Ishikawa (cell line): ENCODE measurements around the gene KAT8.
A peak's percentile ranks its signal among the peaks of the same experiment; 100 is the strongest.

ENCODE experiments used
- CEBPB ChIP-seq: IDR thresholded peaks from 2 replicates; pipeline ENCODE4 v1.6.1; 2012
- CREB1 ChIP-seq: IDR thresholded peaks from 2 replicates; pipeline ENCODE4 v1.6.1; 2012; ENCODE audit warnings: low read depth
- EGR1 ChIP-seq: IDR thresholded peaks from 2 replicates; pipeline ENCODE4 v1.6.1; 2012
- EP300 ChIP-seq: IDR thresholded peaks from 2 replicates; pipeline ENCODE4 v1.6.1; 2012; ENCODE audit warnings: borderline replicate concordance
- FOXM1 ChIP-seq: IDR thresholded peaks from 2 replicates; pipeline ENCODE4 v1.6.1; 2012; ENCODE audit warnings: low read depth, borderline replicate concordance
- MAX ChIP-seq: IDR thresholded peaks from 2 replicates; pipeline ENCODE4 v1.6.1; 2012
- NFIC ChIP-seq: IDR thresholded peaks from 2 replicates; pipeline ENCODE4 v1.6.1; 2012
- RAD21 ChIP-seq: IDR thresholded peaks from 2 replicates; pipeline ENCODE4 v1.6.1; 2012; ENCODE audit warnings: low read depth
- REST ChIP-seq: IDR thresholded peaks from 2 replicates; pipeline ENCODE4 v1.6.1; 2012; ENCODE audit warnings: low read depth, mild to moderate bottlenecking
- TAF1 ChIP-seq: IDR thresholded peaks from 2 replicates; pipeline ENCODE4 v1.6.1; 2012; ENCODE audit warnings: low read depth, mild to moderate bottlenecking
- TCF12 ChIP-seq: IDR thresholded peaks from 2 replicates; pipeline ENCODE4 v1.6.1; 2012; ENCODE audit warnings: low read depth
- TEAD4 ChIP-seq: IDR thresholded peaks from 2 replicates; pipeline ENCODE4 v1.6.1; 2012
- USF1 ChIP-seq: IDR thresholded peaks from 2 replicates; pipeline ENCODE4 v1.6.1; 2012
- YY1 ChIP-seq: IDR thresholded peaks from 2 replicates; pipeline ENCODE4 v1.6.1; 2012; ENCODE audit warnings: low read depth
- ZBTB7A ChIP-seq: IDR thresholded peaks from 2 replicates; pipeline ENCODE4 v1.6.1; 2012; ENCODE audit warnings: low read depth

Gene KAT8

GRCh38 chr16:31145398-31145990 lies 28.0 kb downstream of the KAT8 start:
- TF ChIP-seq CREB1 (no peak), TCF12 (no peak), NFIC (no peak), REST (no peak), USF1 (no peak), MAX (no peak), ZBTB7A (no peak), CEBPB (no peak), EGR1 (no peak), FOXM1 (no peak), TEAD4 (no peak), YY1 (no peak), TAF1 (no peak), EP300 (no peak), RAD21 (no peak)

GRCh38 chr16:31147574-31147973 lies 30.1 kb downstream of the KAT8 start:
- TF ChIP-seq REST = no peak
- no peak for TF ChIP-seq EP300
- TF ChIP-seq RAD21 = no peak
- no peak for TF ChIP-seq EGR1
- no peak for TF ChIP-seq MAX
- TF ChIP-seq ZBTB7A = no peak
- no peak for TF ChIP-seq CEBPB

- no peak for TF ChIP-seq EGR1
- peak; percentile 96 for TF ChIP-seq MAX
- peak; percentile 6; the same call in 1 of the 2 replicates for TF ChIP-seq USF1
- TF ChIP-seq YY1 = peak; percentile 36; the same call in 1 of the 2 replicates
- TF ChIP-seq NFIC = peak; percentile 21; the same call in 1 of the 2 replicates
- TF ChIP-seq RAD21 = no peak
- TF ChIP-seq TCF12 = peak; percentile 34; the same call in 1 of the 2 replicates
- 0 out of 2 replicates have a peak, but pooled peaks have one; percentile 40 for TF ChIP-seq TAF1
Observed at GRCh38 chr16:31148281-31148728, 30.8 kb downstream of the KAT8 start.

GRCh38 chr16:31148896-31149295 lies 31.4 kb downstream of the KAT8 start:
- no peak for TF ChIP-seq TCF12

- TF ChIP-seq ZBTB7A (no peak), RAD21 (no peak), FOXM1 (no peak), EGR1 (no peak), YY1 (no peak), CREB1 (no peak), CEBPB (no peak), TEAD4 (no peak), MAX (no peak), TCF12 (no peak), EP300 (no peak), TAF1 (no peak), NFIC (no peak), REST (no peak), USF1 (no peak)
Observed at GRCh38 chr16:31149332-31149731, 31.9 kb downstream of the KAT8 start.
